ENCODE results near the gene CILP2. TPM values are rescaled to one million over a fixed set of nuclear protein-coding genes. Genes with fewer than 3 reads are reported as not detected.

The CILP2 gene, protein sequence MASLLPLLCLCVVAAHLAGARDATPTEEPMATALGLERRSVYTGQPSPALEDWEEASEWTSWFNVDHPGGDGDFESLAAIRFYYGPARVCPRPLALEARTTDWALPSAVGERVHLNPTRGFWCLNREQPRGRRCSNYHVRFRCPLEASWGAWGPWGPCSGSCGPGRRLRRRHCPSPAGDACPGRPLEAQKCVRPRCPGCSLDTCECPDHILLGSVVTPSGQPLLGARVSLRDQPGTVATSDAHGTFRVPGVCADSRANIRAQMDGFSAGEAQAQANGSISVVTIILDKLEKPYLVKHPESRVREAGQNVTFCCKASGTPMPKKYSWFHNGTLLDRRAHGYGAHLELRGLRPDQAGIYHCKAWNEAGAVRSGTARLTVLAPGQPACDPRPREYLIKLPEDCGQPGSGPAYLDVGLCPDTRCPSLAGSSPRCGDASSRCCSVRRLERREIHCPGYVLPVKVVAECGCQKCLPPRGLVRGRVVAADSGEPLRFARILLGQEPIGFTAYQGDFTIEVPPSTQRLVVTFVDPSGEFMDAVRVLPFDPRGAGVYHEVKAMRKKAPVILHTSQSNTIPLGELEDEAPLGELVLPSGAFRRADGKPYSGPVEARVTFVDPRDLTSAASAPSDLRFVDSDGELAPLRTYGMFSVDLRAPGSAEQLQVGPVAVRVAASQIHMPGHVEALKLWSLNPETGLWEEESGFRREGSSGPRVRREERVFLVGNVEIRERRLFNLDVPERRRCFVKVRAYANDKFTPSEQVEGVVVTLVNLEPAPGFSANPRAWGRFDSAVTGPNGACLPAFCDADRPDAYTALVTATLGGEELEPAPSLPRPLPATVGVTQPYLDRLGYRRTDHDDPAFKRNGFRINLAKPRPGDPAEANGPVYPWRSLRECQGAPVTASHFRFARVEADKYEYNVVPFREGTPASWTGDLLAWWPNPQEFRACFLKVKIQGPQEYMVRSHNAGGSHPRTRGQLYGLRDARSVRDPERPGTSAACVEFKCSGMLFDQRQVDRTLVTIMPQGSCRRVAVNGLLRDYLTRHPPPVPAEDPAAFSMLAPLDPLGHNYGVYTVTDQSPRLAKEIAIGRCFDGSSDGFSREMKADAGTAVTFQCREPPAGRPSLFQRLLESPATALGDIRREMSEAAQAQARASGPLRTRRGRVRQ
- under 1 TPM in 1 of 3 donors, not detected in 2; 0.09 TPM for total RNA-seq
- long read RNA-seq, donor 1, result 0 reads
- long read RNA-seq, donor 2, result 0 reads

DNA sequence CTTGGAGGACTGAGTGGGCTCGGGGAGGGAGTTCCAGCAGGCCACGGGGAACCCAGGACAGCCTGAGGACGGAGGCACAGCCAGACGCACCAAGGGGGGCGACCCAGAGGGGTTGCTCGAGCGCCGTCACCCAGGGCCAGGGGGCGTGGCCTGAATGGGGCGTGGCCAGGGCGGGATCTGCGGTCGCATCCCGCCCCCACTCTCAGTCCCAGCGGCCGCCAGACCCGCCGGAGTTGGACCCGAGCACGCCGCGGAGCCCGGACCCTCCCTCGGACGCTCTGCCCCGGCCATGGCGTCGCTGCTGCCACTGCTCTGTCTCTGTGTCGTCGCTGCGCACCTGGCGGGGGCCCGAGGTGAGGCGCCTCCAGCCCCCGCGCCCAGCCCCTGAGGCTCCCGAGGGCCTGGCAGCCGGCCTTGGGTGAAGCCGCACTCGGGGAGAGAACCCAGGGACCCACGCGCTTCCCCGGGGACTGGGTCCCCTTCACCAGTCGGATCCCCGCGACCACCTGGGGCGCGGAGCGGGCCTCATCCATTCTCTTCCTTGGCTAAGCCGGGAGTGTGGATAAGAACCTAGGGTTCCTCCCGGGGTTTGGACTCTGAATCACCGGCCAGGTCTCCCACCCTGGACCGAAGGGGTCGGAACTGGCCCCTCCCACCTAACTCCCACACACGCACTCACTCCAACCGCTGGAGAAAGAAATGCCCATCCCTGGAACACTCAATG is at the start of gene CILP2:
Gene CILP2 (plus strand): TSS at position 205 of the 724 bp plus-strand sequence. CDS start 85 bp downstream, at position 290.
- H3K36me3 ChIP-seq (ENCODE audit: low read depth), result no peaks in the 10 kb centered on the region
- intact Hi-C loops (cut with DNase I, micrococcal nuclease), result no loop called here
- DNase-seq (peak in 2 of 3 donors; percentile 59 to 65), ATAC-seq (peak; percentile 33)
- H3K4me3 ChIP-seq, result no peak within 1 kb of the TSS
- H3K4me1 ChIP-seq (ENCODE audit: low read depth), result peaks cover 20% of the 10 kb centered on the region
- TF ChIP-seq, protein P1, sequence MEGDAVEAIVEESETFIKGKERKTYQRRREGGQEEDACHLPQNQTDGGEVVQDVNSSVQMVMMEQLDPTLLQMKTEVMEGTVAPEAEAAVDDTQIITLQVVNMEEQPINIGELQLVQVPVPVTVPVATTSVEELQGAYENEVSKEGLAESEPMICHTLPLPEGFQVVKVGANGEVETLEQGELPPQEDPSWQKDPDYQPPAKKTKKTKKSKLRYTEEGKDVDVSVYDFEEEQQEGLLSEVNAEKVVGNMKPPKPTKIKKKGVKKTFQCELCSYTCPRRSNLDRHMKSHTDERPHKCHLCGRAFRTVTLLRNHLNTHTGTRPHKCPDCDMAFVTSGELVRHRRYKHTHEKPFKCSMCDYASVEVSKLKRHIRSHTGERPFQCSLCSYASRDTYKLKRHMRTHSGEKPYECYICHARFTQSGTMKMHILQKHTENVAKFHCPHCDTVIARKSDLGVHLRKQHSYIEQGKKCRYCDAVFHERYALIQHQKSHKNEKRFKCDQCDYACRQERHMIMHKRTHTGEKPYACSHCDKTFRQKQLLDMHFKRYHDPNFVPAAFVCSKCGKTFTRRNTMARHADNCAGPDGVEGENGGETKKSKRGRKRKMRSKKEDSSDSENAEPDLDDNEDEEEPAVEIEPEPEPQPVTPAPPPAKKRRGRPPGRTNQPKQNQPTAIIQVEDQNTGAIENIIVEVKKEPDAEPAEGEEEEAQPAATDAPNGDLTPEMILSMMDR (IDR thresholded peaks at IDR 0.05), result no peak
- no peaks in the 10 kb centered on the region for H3K9me3 ChIP-seq

DNA sequence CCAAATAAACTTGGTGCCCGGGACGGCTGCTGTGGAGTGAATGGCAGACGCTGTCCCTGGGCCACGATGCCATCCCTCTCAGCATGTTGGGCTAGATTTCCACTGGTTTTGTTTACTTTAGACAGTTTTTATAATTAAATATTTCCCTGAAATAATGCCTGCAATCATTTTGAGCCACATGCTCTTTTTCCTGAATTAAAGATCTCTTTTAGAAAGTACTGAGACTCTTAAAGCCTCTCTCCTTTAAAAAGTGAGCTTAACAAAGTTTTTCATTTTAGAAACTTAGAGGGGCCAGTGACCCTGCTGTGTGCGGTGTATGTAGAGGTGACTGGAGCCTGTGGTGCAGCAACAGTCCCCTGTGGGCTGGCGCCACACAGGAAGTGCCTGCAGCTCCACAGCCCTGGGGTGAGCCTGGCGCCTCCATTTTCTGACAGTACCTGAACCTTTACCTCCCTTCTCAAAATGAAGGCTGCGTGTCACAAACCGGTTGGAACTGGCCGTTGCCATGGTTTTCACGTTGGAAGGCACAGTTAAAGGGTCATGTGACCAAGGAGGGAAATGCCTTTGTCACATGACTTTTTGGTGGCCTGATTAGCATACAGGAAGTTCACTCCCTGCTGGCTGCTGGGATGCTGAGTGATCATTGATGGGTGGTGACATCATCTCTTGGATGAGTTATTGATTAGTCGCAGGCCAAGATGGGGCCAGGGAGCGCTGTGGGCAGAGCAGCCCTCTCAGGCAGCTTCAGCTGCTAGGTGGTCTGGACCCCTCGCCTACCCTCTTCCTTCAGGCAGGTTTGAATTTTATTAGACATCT is 49.0 kb upstream of the CILP2 start:
- intact Hi-C loops (cut with DNase I, micrococcal nuclease), result loop anchor here in 1 of 2 donors (10.0 kb wide), 1 partner anchor 84 kb away; the partner anchor contains the start of gene GATAD2A
- peaks cover 47% of the 10 kb centered on the region for H3K4me1 ChIP-seq (ENCODE audit: low read depth)
- no peaks in the 10 kb centered on the region for H3K36me3 ChIP-seq (ENCODE audit: low read depth)
- H3K9me3 ChIP-seq, result no peaks in the 10 kb centered on the region
- ATAC-seq (peak; percentile 78), DNase-seq (peak; percentile 84 to 92 (median 88))
- H3K4me3 ChIP-seq, result no peak overlapping the region
- TF ChIP-seq, protein P1 (IDR thresholded peaks at IDR 0.05), result no peak

DNA sequence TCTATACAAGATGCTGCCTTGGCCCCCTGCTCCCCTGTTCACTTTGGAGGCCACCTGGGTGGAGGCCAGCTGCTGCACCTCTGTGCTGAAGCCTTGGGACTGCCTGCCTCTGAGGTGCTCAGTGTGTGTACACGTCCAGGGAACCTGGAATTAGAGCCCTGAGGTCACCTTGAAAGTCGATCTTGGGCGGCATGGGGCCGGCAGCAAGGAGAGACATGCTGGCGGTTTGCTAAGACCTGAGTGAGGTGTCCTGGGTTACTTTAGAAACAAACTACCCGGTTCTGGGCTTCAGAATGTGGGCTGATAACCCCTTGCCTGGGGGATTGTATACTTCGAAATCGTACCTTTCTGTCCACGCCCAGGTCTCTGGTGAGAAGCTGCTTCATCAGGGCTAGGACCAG is 48.3 kb upstream of the CILP2 start:
- peak; percentile 2 for ATAC-seq
- Histone ChIP-seq H3K4me3 (no peak overlapping the region), H3K36me3 (ENCODE audit: low read depth) (no peaks in the 10 kb centered on the region), H3K9me3 (no peaks in the 10 kb centered on the region), H3K4me1 (ENCODE audit: low read depth) (peaks cover 47% of the 10 kb centered on the region)
- DNase-seq, result peak in 1 of 3 donors; percentile 61
- intact Hi-C loops (cut with DNase I, micrococcal nuclease), result loop anchor here (5.0 to 10.0 kb wide), 3 partner anchors 85 to 125 kb away; partner anchors contain the start of gene GATAD2A (in 1 of the 2)
- TF ChIP-seq, protein P1 (IDR thresholded peaks at IDR 0.05), result no peak

DNA sequence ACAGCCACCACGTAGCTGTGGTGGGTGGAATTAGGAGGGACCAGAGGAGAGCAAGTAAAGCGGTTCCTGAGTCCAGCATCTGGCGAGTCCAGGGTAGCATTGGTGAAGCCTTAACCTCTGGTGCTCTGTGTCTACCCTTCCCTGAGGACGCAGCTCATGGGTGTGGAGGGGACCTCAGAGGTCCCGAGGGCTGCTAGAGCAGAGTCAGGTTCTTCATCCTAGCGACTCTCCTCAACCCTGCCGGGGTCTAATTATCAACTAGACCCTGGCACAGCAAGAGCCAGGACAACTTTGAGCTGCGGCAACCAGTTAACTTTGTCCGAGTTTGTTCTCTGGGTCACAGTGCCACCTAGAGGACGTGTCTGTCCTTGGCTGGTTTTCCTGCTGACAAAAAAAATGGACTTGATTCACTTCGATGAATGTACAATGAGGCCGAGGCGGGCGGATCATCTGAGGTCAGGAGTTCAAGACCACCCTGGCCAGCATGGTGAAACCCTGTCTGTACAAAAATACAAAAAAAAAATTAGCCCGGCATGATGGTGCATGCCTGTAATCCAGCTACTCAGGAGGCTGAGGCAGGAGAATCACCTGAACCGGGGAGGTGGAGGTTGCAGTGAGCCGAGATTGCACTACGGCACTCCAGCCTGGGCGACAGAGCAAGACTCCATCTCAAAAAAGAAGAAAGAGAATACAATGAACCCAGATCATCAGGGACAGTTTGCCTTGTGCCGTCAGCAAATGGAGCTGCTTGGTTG is 47.7 kb upstream of the CILP2 start:
- Histone ChIP-seq H3K36me3 (ENCODE audit: low read depth) (no peaks in the 10 kb centered on the region), H3K4me1 (ENCODE audit: low read depth) (peaks cover 47% of the 10 kb centered on the region), H3K4me3 (no peak overlapping the region), H3K9me3 (no peaks in the 10 kb centered on the region)
- ATAC-seq (peak; percentile 65), DNase-seq (peak; percentile 69 to 89 (median 78))
- intact Hi-C loops (cut with DNase I, micrococcal nuclease), result loop anchor here (5.0 to 10.0 kb wide), 2 partner anchors 123 to 126 kb away; no protein-coding TSS in a partner anchor
- TF ChIP-seq, protein P1 (IDR thresholded peaks at IDR 0.05), result peak; percentile 70
